ENCODE measurements around the gene SLC18A3. TPM values are rescaled to one million over a fixed set of nuclear protein-coding genes. Genes with fewer than 3 reads are reported as not detected.

SLC18A3 gene
- polyA plus RNA-seq, 6 donors from 2014 or later: not detected

DNA sequence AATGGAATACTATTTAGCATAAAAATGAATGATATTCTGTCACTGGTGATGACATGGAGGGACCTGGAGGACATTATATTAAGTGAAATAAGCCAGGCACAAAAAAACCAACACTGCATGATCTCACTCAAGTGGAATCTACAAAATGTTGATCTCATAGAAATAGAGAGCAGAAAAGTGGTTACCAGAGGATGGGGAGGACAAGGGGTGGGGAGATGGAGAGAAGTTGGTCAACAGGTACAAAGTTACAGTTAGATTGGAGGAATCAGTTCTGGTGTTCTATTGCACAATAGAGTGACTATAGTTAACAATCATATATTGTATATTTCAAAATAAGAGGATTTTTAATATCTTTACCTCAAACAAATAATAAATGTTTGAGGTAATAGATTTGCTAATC is 24.7 kb upstream of the SLC18A3 start:
- H3K36me3 Mint-ChIP-seq: no peaks in the 10 kb centered on the region
- DNase-seq (no peak), ATAC-seq (ENCODE audit: low read depth in 2 of 2) (no peak)
- H3K9me3 Mint-ChIP-seq: peaks cover 0 to 16% (median 6%) of the 10 kb centered on the region in 7 donors
- no peak overlapping the region for H3K4me3 Mint-ChIP-seq
- H3K27ac Mint-ChIP-seq: no peak overlapping the region
- peaks cover 10 to 19% (median 16%) of the 10 kb centered on the region in 3 donors for H3K27me3 Mint-ChIP-seq
- peaks cover 0 to 3% (median 0%) of the 10 kb centered on the region in 3 donors for H3K4me1 Mint-ChIP-seq

- H3K9me3 Mint-ChIP-seq: peaks cover 0 to 22% (median 6%) of the 10 kb centered on the region in 7 donors
- ATAC-seq (ENCODE audit: low read depth in 2 of 2) (no peak), DNase-seq (no peak)
- no peak overlapping the region for H3K27ac Mint-ChIP-seq
- no peak overlapping the region for H3K4me3 Mint-ChIP-seq
- no peaks in the 10 kb centered on the region for H3K36me3 Mint-ChIP-seq
- peaks cover 9 to 31% (median 30%) of the 10 kb centered on the region in 3 donors for H3K27me3 Mint-ChIP-seq
- H3K4me1 Mint-ChIP-seq: peaks cover 0 to 1% (median under 1%) of the 10 kb centered on the region in 3 donors
Measured at GRCh38 chr10:49587981-49588380, 22.1 kb upstream of the SLC18A3 start.

GRCh38 chr10:49592726-49593563 is 17.2 kb upstream of the SLC18A3 start:
- Mint-ChIP-seq H3K27ac (no peak overlapping the region), H3K36me3 (no peaks in the 10 kb centered on the region), H3K4me1 (peaks cover 0 to 5% (median 5%) of the 10 kb centered on the region in 3 donors), H3K4me3 (no peak overlapping the region), H3K9me3 (peaks cover 0 to 22% (median 6%) of the 10 kb centered on the region in 7 donors), H3K27me3 (peaks cover 12 to 48% (median 35%) of the 10 kb centered on the region in 3 donors)
- ATAC-seq (ENCODE audit: low read depth in 2 of 2): peak; percentile 65 to 82
- DNase-seq: peak; percentile 40

- Mint-ChIP-seq H3K27ac (peak overlapping the region in 1 of 6 donors; percentile 71), H3K4me1 (peaks cover 0 to 5% (median 5%) of the 10 kb centered on the region in 3 donors), H3K36me3 (no peaks in the 10 kb centered on the region), H3K4me3 (no peak overlapping the region), H3K27me3 (peaks cover 10 to 50% (median 36%) of the 10 kb centered on the region in 3 donors), H3K9me3 (peaks cover 0 to 18% (median 4%) of the 10 kb centered on the region in 7 donors)
- ATAC-seq (ENCODE audit: low read depth in 2 of 2): no peak
- DNase-seq: no peak
Measured at GRCh38 chr10:49593564-49593875, 16.6 kb upstream of the SLC18A3 start.

DNA sequence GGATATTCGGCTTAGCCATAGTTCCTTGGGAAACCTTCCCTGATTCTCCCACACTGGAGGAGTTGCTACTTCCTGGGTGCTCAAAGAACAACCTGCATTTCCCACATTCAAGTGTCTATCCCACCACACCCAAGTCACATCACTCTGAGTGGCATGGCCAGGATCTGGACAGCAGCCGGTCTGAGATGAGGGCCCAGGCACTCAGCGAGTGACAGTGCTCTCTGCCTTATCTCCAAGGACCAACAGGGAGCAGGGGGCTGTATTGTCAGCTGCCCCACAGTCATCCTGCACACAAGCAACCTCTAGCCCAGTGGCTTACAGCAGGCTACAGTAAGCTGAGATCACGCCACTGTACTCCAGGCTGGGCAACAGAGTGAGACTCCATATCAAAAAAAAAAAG is 16.1 kb upstream of the SLC18A3 start:
- no peaks in the 10 kb centered on the region for H3K36me3 Mint-ChIP-seq
- ATAC-seq (ENCODE audit: low read depth in 2 of 2) (no peak), DNase-seq (no peak)
- H3K9me3 Mint-ChIP-seq: peaks cover 0 to 16% (median 4%) of the 10 kb centered on the region in 7 donors
- peaks cover 9 to 50% (median 37%) of the 10 kb centered on the region in 3 donors for H3K27me3 Mint-ChIP-seq
- H3K4me3 Mint-ChIP-seq: no peak overlapping the region
- H3K4me1 Mint-ChIP-seq: peaks cover 0 to 5% (median 5%) of the 10 kb centered on the region in 3 donors
- H3K27ac Mint-ChIP-seq: peak overlapping the region in 1 of 6 donors; percentile 23

- no peak for ATAC-seq (ENCODE audit: low read depth in 2 of 2)
- Mint-ChIP-seq H3K4me1 (peaks cover 0 to 5% (median 5%) of the 10 kb centered on the region in 3 donors), H3K27me3 (peaks cover 9 to 54% (median 41%) of the 10 kb centered on the region in 3 donors), H3K27ac (peak overlapping the region in 1 of 6 donors; percentile 90), H3K9me3 (peaks cover 0 to 11% (median 0%) of the 10 kb centered on the region in 7 donors), H3K4me3 (no peak overlapping the region), H3K36me3 (no peaks in the 10 kb centered on the region)
- DNase-seq: no peak
Measured at GRCh38 chr10:49594594-49594993, 15.5 kb upstream of the SLC18A3 start.

DNA sequence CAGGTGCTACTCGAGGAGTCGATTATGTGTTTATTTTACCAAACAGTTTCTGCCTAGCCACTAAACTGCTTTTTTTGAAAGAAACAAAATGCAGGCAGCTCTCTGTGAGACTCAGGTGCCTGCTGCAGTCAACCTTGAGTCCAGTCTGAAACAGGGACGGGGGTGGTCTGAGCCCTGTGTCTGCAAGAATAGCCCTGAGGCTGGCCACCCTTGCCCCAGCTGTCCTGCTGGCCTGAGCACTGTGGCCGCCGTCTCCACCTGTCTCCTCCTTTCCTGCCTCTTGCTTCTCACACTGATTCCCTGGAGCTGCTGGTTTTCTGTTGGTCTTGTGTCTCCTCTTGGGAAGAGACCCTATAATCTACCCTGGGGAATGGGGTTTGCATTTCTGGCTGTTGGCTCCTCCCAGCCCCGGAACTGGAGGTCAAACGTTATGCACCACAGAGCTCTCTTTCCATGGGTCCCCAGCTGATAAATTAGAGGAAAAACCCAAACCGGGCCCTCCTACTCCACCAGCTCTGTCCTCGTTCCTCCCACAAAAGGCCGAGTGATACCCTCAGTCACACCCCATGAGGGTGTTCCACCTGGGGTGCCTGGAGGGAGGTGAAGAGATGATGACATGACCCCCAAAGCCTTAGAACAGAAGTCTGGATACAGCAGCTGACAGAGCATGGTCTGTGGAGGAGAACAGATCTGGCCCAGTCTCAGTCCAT is 15.0 kb upstream of the SLC18A3 start:
- no peak overlapping the region for H3K4me3 Mint-ChIP-seq
- no peak for ATAC-seq (ENCODE audit: low read depth in 2 of 2)
- H3K4me1 Mint-ChIP-seq: peaks cover 0 to 5% (median 5%) of the 10 kb centered on the region in 3 donors
- H3K27me3 Mint-ChIP-seq: peaks cover 9 to 59% (median 43%) of the 10 kb centered on the region in 3 donors
- no peak for DNase-seq
- no peaks in the 10 kb centered on the region for H3K36me3 Mint-ChIP-seq
- H3K27ac Mint-ChIP-seq: no peak overlapping the region
- H3K9me3 Mint-ChIP-seq: peaks cover 0 to 8% (median 0%) of the 10 kb centered on the region in 7 donors

GRCh38 chr10:49595713-49596492 is 14.2 kb upstream of the SLC18A3 start:
- ATAC-seq (ENCODE audit: low read depth in 2 of 2): no peak
- H3K4me1 Mint-ChIP-seq: peaks cover 0 to 5% (median 5%) of the 10 kb centered on the region in 3 donors
- H3K4me3 Mint-ChIP-seq: no peak overlapping the region
- H3K27me3 Mint-ChIP-seq: peaks cover 15 to 67% (median 51%) of the 10 kb centered on the region in 3 donors
- H3K9me3 Mint-ChIP-seq: peaks cover 0 to 3% (median 0%) of the 10 kb centered on the region in 7 donors
- no peaks in the 10 kb centered on the region for H3K36me3 Mint-ChIP-seq
- H3K27ac Mint-ChIP-seq: no peak overlapping the region
- DNase-seq: no peak

- peaks cover 16 to 67% (median 53%) of the 10 kb centered on the region in 3 donors for H3K27me3 Mint-ChIP-seq
- H3K9me3 Mint-ChIP-seq: peaks cover 0 to 3% (median 0%) of the 10 kb centered on the region in 7 donors
- H3K27ac Mint-ChIP-seq: no peak overlapping the region
- H3K36me3 Mint-ChIP-seq: no peaks in the 10 kb centered on the region
- no peak overlapping the region for H3K4me3 Mint-ChIP-seq
- no peak for DNase-seq
- no peak for ATAC-seq (ENCODE audit: low read depth in 2 of 2)
- H3K4me1 Mint-ChIP-seq: peaks cover 0 to 5% (median 5%) of the 10 kb centered on the region in 3 donors
Measured at GRCh38 chr10:49596493-49596809, 13.7 kb upstream of the SLC18A3 start.

GRCh38 chr10:49596836-49597235 is 13.3 kb upstream of the SLC18A3 start:
- Mint-ChIP-seq H3K4me1 (peaks cover 0 to 5% (median 5%) of the 10 kb centered on the region in 3 donors), H3K4me3 (no peak overlapping the region), H3K36me3 (no peaks in the 10 kb centered on the region), H3K9me3 (peaks cover 0 to 3% (median 0%) of the 10 kb centered on the region in 7 donors), H3K27ac (peak overlapping the region in 1 of 6 donors; percentile 15), H3K27me3 (peaks cover 16 to 67% (median 53%) of the 10 kb centered on the region in 3 donors)
- DNase-seq (no peak), ATAC-seq (ENCODE audit: low read depth in 2 of 2) (no peak)

DNA sequence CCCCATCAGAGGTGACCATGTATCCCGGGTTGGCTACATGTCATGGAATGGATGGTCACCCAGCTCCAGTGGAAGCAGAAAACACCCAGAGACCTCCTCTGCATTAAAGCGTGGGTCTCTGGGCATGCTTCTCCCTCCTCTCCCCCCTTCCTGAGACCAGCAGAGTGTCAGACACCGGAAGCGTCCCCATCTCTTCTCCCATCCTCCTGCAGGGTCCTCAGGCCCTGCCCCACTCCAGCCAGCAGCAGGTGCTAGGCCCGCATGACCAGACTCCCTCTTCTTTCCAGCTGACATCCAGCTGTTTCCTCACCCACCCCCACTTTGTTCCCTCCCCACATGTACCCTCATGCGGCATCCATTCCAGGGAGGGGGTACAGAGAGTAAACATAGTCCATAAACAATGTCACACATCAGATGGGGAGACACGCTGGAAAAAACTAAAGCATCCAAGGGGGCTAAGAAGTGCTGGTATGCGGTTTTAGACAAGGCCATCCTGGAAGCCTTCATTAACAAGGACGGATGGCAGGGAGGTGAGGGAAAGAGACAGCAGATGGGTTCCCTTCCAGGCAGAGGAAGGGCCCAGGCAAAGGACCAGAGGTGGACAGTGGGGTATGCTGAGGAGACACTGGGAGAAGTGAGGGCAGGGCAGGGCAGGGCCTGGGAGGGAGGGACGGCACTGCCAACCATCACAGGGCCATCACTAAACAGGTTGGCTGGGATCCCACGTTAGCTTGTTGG is 12.5 kb upstream of the SLC18A3 start:
- Mint-ChIP-seq H3K27me3 (peaks cover 20 to 67% (median 52%) of the 10 kb centered on the region in 3 donors), H3K9me3 (peaks cover 0 to 3% (median 0%) of the 10 kb centered on the region in 7 donors), H3K36me3 (no peaks in the 10 kb centered on the region), H3K27ac (no peak overlapping the region), H3K4me1 (peaks cover 0 to 5% (median 5%) of the 10 kb centered on the region in 3 donors), H3K4me3 (no peak overlapping the region)
- DNase-seq (no peak), ATAC-seq (ENCODE audit: low read depth in 2 of 2) (no peak)

GRCh38 chr10:49598164-49598856 is 11.8 kb upstream of the SLC18A3 start:
- Mint-ChIP-seq H3K36me3 (no peaks in the 10 kb centered on the region), H3K4me1 (peaks cover 0 to 1% (median under 1%) of the 10 kb centered on the region in 3 donors), H3K27ac (no peak overlapping the region), H3K27me3 (peaks cover 22 to 67% (median 53%) of the 10 kb centered on the region in 3 donors), H3K4me3 (no peak overlapping the region), H3K9me3 (peaks cover 0 to 3% (median 0%) of the 10 kb centered on the region in 7 donors)
- DNase-seq (no peak), ATAC-seq (ENCODE audit: low read depth in 2 of 2) (no peak)

All from naive B cell (primary cell).